ENCODE data around the gene CDHR5. TPM values are rescaled to one million over a fixed set of nuclear protein-coding genes. Genes with fewer than 3 reads are reported as not detected.

Gene CDHR5
- total RNA-seq, 2 donors from 2014 or later: 0.13 to 0.27 TPM

DNA sequence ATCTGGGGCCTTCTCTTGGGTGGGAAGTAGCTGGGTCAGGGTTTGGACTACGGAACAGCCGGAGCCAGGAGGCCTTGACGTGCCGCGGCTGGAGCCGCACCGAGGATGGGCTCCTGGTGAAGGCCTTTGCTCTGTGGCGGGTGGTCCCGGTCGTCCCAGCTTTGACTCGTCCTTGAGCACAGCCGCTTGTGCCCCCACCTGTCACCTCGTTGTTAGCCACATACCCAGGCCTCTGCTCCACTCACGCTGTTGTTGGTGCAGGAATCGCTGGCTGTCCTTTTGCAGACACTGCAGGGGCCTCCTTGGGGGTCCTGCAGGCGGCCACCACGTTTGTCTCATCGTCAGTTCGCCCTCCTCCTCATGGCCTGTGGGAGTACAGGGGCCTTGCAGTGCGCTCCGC, 31.4 kb downstream of the CDHR5 start:
- Mint-ChIP-seq H3K4me1 (no peaks in the 10 kb centered on the region), H3K9me3 (no peaks in the 10 kb centered on the region), H3K27ac (peak overlapping the region; percentile 9), H3K4me3 (no peak overlapping the region), H3K27me3 (ENCODE audit: insufficient read depth) (no peaks in the 10 kb centered on the region), H3K36me3 (ENCODE audit: low read depth) (peaks cover 71% of the 10 kb centered on the region)
- Histone ChIP-seq H3K27me3 (ENCODE audit: control insufficient read depth, insufficient read depth, low read length, poor library complexity, severe bottlenecking) (no peaks in the 10 kb centered on the region), H3K9me3 (ENCODE audit: control insufficient read depth, low read length) (no peaks in the 10 kb centered on the region), H3K27ac (ENCODE audit: low read depth, low read length) (no peak overlapping the region), H3K4me3 (ENCODE audit: low read length) (no peak overlapping the region), H3K4me1 (ENCODE audit: control insufficient read depth, insufficient read depth, low read length) (no peaks in the 10 kb centered on the region), H3K36me3 (ENCODE audit: control insufficient read depth, insufficient read depth, low read length) (peaks cover 71% of the 10 kb centered on the region), H3K9ac (ENCODE audit: extremely low read depth, low read length, poor library complexity, severe bottlenecking) (no peak overlapping the region)
- DNase-seq: no peak
- 94 to 96% methylated on average over 19 to 21 of the region's 21 CpGs for WGBS, 2 experiments (ENCODE audit: insufficient coverage in 1 of 2, insufficient read length in 1 of 2)
- TF ChIP-seq, protein P1, sequence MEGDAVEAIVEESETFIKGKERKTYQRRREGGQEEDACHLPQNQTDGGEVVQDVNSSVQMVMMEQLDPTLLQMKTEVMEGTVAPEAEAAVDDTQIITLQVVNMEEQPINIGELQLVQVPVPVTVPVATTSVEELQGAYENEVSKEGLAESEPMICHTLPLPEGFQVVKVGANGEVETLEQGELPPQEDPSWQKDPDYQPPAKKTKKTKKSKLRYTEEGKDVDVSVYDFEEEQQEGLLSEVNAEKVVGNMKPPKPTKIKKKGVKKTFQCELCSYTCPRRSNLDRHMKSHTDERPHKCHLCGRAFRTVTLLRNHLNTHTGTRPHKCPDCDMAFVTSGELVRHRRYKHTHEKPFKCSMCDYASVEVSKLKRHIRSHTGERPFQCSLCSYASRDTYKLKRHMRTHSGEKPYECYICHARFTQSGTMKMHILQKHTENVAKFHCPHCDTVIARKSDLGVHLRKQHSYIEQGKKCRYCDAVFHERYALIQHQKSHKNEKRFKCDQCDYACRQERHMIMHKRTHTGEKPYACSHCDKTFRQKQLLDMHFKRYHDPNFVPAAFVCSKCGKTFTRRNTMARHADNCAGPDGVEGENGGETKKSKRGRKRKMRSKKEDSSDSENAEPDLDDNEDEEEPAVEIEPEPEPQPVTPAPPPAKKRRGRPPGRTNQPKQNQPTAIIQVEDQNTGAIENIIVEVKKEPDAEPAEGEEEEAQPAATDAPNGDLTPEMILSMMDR (conservative IDR thresholded peaks at IDR 0.05): no peak

DNA sequence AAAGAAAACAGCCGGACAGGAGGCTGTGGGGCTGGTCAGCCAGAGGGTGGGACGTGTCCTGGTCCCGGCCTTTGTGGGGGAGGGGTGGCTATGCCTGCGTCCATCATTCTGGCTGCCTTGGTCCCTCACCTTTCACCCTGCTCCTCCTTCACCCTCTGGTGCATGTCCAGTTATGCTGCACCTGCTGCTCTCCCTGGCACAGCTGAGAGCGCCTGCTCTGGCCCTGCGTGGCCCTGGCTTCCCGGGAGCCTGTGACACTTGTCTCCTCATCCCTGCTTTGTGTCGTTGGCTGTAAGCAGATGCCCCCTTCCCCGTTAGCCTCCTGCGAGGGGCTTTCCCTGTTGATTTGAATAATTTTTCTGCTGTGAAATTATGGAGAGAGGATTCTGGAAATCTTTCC, 31.8 kb downstream of the CDHR5 start:
- no peak overlapping the region for H3K4me3 ChIP-seq (ENCODE audit: low read length)
- Mint-ChIP-seq H3K36me3 (ENCODE audit: low read depth) (peaks cover 72% of the 10 kb centered on the region), H3K4me1 (no peaks in the 10 kb centered on the region), H3K27ac (peak overlapping the region; percentile 9), H3K4me3 (no peak overlapping the region), H3K9me3 (no peaks in the 10 kb centered on the region), H3K27me3 (ENCODE audit: insufficient read depth) (no peaks in the 10 kb centered on the region)
- no peak for DNase-seq
- H3K27me3 ChIP-seq (ENCODE audit: control insufficient read depth, insufficient read depth, low read length, poor library complexity, severe bottlenecking): no peaks in the 10 kb centered on the region
- no peak overlapping the region for H3K9ac ChIP-seq (ENCODE audit: extremely low read depth, low read length, poor library complexity, severe bottlenecking)
- peaks cover 75% of the 10 kb centered on the region for H3K36me3 ChIP-seq (ENCODE audit: control insufficient read depth, insufficient read depth, low read length)
- no peaks in the 10 kb centered on the region for H3K9me3 ChIP-seq (ENCODE audit: control insufficient read depth, low read length)
- H3K27ac ChIP-seq (ENCODE audit: low read depth, low read length): no peak overlapping the region
- H3K4me1 ChIP-seq (ENCODE audit: control insufficient read depth, insufficient read depth, low read length): no peaks in the 10 kb centered on the region
- 87 to 96% methylated on average over 6 to 10 of the region's 10 CpGs for WGBS, 2 experiments (ENCODE audit: insufficient coverage in 1 of 2, insufficient read length in 1 of 2)
- TF ChIP-seq, protein P1 (conservative IDR thresholded peaks at IDR 0.05): no peak

DNA sequence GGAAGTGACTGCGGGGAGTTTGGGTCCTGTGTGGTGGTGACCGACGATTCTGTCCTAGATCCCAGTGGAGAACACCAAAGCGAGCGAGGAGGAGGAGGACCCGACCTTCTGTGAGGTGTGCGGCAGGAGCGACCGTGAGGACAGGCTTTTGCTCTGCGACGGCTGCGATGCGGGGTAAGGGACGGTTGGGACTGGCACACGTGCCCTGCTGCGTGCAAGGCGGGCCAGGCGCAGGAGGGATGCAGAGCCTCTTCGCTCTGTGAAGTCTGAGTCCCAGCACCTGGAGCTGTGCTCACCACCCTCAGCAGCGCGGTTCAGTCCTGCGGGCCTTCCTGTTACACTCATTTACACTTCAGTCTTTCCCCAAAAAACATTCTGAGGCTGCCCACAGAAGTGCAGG, 32.3 kb downstream of the CDHR5 start:
- Mint-ChIP-seq H3K4me3 (no peak overlapping the region), H3K36me3 (ENCODE audit: low read depth) (peaks cover 76% of the 10 kb centered on the region), H3K9me3 (no peaks in the 10 kb centered on the region), H3K27me3 (ENCODE audit: insufficient read depth) (no peaks in the 10 kb centered on the region), H3K4me1 (no peaks in the 10 kb centered on the region), H3K27ac (no peak overlapping the region)
- WGBS, 2 experiments (ENCODE audit: insufficient coverage in 1 of 2, insufficient read length in 1 of 2): 97% methylated on average over 13 to 22 of the region's 22 CpGs
- no peak for DNase-seq
- Histone ChIP-seq H3K27me3 (ENCODE audit: control insufficient read depth, insufficient read depth, low read length, poor library complexity, severe bottlenecking) (no peaks in the 10 kb centered on the region), H3K36me3 (ENCODE audit: control insufficient read depth, insufficient read depth, low read length) (peaks cover 79% of the 10 kb centered on the region), H3K27ac (ENCODE audit: low read depth, low read length) (no peak overlapping the region), H3K4me1 (ENCODE audit: control insufficient read depth, insufficient read depth, low read length) (no peaks in the 10 kb centered on the region), H3K9me3 (ENCODE audit: control insufficient read depth, low read length) (no peaks in the 10 kb centered on the region), H3K4me3 (ENCODE audit: low read length) (no peak overlapping the region), H3K9ac (ENCODE audit: extremely low read depth, low read length, poor library complexity, severe bottlenecking) (no peak overlapping the region)
- TF ChIP-seq, protein P1 (conservative IDR thresholded peaks at IDR 0.05): no peak

All from endodermal cell (in vitro differentiated cells).